Colonic mucosa (tissue), 4 donors: ENCODE data around the gene ONECUT2. TPM values are rescaled to one million over a fixed set of nuclear protein-coding genes. Genes with fewer than 3 reads are reported as not detected.

Experiments used
- DNase-seq: peaks from one replicate; pipeline ENCODE4 v3.0.0-alpha.2; 2020
- H3K27ac ChIP-seq: fragments of 200-600 bp; one replicate; pipeline ENCODE4 v1.8.0; 2021
- H3K27me3 ChIP-seq: fragments of 200-600 bp; one replicate; pipeline ENCODE4 v1.8.0; 2021
- H3K36me3 ChIP-seq: fragments of 200-600 bp; one replicate; pipeline ENCODE4 v1.8.0; 2021
- H3K4me1 ChIP-seq: fragments of 200-600 bp; one replicate; pipeline ENCODE4 v1.8.0; 2021; ENCODE audit warnings: mild to moderate bottlenecking
- H3K4me3 ChIP-seq: fragments of 200-600 bp; one replicate; pipeline ENCODE4 v1.8.0; 2021
- H3K9ac ChIP-seq, 2 donors: one replicate each; pipeline ENCODE4 v1.7.0; 2013; ENCODE audit warnings: control low read depth in 2 of 2, low read depth in 2 of 2, low read length in 2 of 2
- H3K9me3 ChIP-seq: fragments of 200-600 bp; one replicate; pipeline ENCODE4 v1.8.0; 2021
- CTCF ChIP-seq: fragments of 200-600 bp; IDR thresholded peaks from one replicate; pipeline ENCODE4 v1.8.0; 2022; ENCODE audit warnings: antibody characterized with exemption, mild to moderate bottlenecking
- intact Hi-C: fragments of 100-400 bp; cut with DNase I; formaldehyde crosslinking; loops from one replicate; pipeline ENCODE4 v1.14.1; 2022
- total RNA-seq, 2 donors: library from RNA; stranded (reverse); fragmentation: NEBNext Ultra II Directional in 1 of 2; extraction: Animal tissue kit (Norgen Biotek cat#: 25700) in 1 of 2; gene quantifications; one replicate each; pipeline ENCODE4 v1.2.1, GENCODE V29; 2021
- donor health status: healthy.
- donor health status: DM: no; HTN: no; CAD: no.
- donor health status: DM: no; HTN: no; CAD: no.

ONECUT2 gene
- total RNA-seq, 2 donors from 2014 or later, result 0.05 to 0.49 TPM

DNA sequence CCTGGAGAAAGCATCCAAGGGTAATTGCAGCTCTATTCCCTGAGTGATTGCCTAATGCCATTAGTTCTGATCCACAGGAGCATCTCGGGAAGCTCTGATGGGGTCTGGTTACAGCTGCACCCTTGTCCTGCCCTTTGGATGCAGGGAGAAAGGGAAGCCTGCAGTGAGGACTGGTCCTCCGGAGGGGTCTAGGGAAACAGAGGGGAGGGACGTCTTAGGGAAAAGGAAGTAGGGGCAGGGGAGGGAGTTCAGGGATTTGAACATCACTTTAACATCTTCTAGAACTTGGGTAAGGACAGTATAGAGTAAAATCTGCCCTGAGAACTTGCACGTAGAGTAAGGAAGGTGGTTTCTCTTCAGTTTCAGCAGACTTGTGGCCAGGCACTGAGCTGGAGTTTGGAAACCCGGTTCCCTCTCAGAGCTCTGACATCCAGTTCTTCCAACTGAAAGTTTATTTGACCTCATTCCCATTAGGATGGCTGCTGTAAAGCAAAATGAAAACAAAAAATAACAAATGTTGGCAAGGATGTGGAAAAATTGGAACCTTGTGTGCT lies 20.5 kb downstream of the ONECUT2 start:
- Histone ChIP-seq H3K4me1 (no peaks in the 10 kb centered on the region), H3K27me3 (no peaks in the 10 kb centered on the region), H3K27ac (no peak overlapping the region), H3K4me3 (no peak overlapping the region), H3K9ac (no peak overlapping the region), H3K36me3 (no peaks in the 10 kb centered on the region), H3K9me3 (no peaks in the 10 kb centered on the region)
- no peak for DNase-seq
- intact Hi-C loops, result no loop called here
- TF ChIP-seq CTCF, result no peak

DNA sequence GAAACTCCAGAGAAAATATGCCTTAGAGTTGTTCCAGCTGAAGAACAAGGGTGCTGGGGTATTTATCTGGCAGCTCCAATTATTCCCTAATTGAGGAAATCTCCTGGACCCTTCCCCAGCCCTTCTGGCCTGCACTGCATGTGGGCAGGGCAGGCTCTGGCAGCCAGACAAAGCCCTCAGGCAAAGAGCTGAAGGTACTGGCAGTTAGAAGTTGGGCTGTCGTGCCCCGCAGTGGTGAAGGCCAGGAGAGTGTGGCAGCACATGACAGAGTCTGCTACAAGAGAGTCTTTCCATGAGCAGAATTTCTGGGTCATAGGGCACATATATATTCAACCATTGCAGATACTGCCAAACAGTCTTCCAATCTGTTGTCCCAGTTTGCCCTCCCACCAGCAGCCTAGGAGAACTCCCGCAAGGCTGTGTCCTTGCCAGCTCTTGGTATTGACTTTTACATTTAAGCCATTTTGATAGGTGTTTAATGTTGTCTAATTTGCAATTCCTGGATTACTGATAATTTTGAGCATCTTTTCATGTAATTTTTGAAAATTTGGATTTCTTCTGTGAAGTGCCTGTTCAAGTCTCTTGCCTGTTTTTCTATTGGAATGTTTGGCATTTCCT lies 26.6 kb downstream of the ONECUT2 start:
- H3K4me1 ChIP-seq, result no peaks in the 10 kb centered on the region
- no peak overlapping the region for H3K9ac ChIP-seq
- DNase-seq, result no peak
- no peak overlapping the region for H3K4me3 ChIP-seq
- no peaks in the 10 kb centered on the region for H3K36me3 ChIP-seq
- H3K9me3 ChIP-seq, result no peaks in the 10 kb centered on the region
- no peak for TF ChIP-seq CTCF
- no peaks in the 10 kb centered on the region for H3K27me3 ChIP-seq
- intact Hi-C loops, result no loop called here
- no peak overlapping the region for H3K27ac ChIP-seq

DNA sequence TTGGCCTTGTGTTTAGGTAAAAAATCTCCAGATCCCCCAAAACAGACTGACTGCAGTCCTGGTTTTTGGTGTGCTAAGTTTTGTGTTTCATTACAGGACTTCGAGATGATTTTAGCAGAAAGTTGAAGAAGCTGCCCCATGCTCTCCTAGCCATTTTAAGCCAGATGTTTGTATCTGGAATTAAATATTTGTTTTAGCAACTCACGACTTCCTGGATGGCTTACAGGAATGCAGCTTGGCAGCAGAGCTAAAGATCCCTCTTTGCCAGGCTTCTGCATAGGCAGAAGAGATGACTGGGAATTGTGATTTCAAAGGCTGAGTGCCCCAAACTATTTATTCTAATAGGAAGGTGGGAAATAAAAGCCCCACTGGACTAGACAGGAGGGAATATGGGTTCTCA lies 31.1 kb downstream of the ONECUT2 start:
- H3K27ac ChIP-seq, result no peak overlapping the region
- TF ChIP-seq CTCF, result no peak

DNA sequence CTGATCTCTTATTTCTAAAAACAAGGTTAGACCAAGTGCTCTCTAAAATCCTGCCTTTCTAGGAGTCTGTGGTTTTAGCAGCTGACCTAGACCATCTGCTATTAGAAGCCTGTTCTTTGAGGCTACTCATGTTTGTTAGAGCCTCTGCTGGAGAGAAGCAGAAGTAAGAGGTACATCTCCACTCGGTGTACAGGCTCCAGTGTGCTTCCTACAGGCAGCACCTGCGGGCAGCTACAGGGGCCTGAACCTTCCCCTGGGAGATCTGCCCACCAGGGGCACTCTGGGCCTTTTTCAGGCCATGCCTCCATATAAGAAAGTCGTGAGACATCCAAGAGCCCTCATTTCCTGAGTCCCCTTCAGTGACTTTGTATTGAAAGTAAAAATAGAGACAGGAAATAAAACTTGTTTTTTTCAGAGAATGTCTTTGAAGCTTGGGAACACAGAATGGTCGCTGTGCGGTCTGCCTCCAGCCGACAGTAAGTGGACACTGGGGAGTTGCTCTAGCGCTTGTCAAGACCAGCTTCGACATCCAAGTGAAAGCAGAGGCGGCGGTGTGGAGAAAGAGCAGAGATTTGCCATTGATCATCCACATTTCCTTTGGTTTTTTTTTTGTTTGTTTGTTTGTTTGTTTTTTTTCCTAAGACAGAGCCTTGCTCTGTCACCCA lies 31.7 kb downstream of the ONECUT2 start:
- intact Hi-C loops, result no loop called here
- no peaks in the 10 kb centered on the region for H3K27me3 ChIP-seq
- TF ChIP-seq CTCF, result no peak
- no peak overlapping the region for H3K27ac ChIP-seq
- H3K4me1 ChIP-seq, result no peaks in the 10 kb centered on the region
- no peak overlapping the region for H3K9ac ChIP-seq
- no peaks in the 10 kb centered on the region for H3K9me3 ChIP-seq
- no peak overlapping the region for H3K4me3 ChIP-seq
- DNase-seq, result no peak
- H3K36me3 ChIP-seq, result no peaks in the 10 kb centered on the region

More for the DNA sequence above, 31.1 kb downstream of the ONECUT2 start:
- H3K9me3 ChIP-seq, result no peaks in the 10 kb centered on the region
- H3K4me3 ChIP-seq, result no peak overlapping the region
- no peak overlapping the region for H3K9ac ChIP-seq
- no peaks in the 10 kb centered on the region for H3K36me3 ChIP-seq
- no peak for DNase-seq
- no peaks in the 10 kb centered on the region for H3K27me3 ChIP-seq
- intact Hi-C loops, result no loop called here
- H3K4me1 ChIP-seq, result no peaks in the 10 kb centered on the region

DNA sequence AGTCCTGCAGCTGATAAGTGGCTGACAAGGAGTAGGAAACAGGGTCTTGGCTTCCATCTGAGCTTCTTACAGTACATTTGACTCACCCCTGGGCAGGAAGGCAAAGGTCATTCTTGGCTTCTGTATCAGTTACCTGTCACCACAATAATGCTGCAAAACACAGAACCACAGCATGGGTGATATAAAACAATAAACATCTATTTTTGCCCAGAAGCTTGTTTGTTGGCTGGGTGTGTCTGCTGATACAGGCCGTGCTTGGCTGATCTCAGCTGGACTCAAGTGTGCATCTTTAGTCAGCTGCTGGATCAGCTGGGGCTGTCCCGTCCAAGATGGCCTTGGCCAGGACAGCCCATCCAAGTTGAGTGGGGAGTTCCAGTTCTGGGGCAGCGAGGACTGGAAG lies 34.7 kb downstream of the ONECUT2 start:
- Histone ChIP-seq H3K9me3 (no peaks in the 10 kb centered on the region), H3K36me3 (no peaks in the 10 kb centered on the region), H3K4me3 (no peak overlapping the region), H3K4me1 (no peaks in the 10 kb centered on the region), H3K9ac (no peak overlapping the region), H3K27ac (no peak overlapping the region), H3K27me3 (no peaks in the 10 kb centered on the region)
- TF ChIP-seq CTCF, result no peak
- peak; percentile 21 for DNase-seq
- intact Hi-C loops, result no loop called here
